Panc1 (cell line): ENCODE data around the gene THAP9. TPM values are rescaled to one million over a fixed set of nuclear protein-coding genes. Genes with fewer than 3 reads are reported as not detected.

ENCODE experiments used
- ATAC-seq: fragments of 200-7000 bp; cut with Tn5 transposase; 2 replicates; pipeline ENCODE4 v1.9.1; 2020; ENCODE audit warnings: mild to moderate bottlenecking, moderate library complexity
- BruUV-seq: library from RNA; stranded (reverse); fragments of 400-500 nt; replicated peaks from 2 replicates; lab custom pipeline; 2021; lab: Mats Ljungman, UMichigan
- CTCF ChIA-PET: fragments of 300-600 bp; sonication (Branson Sonifier 250); formaldehyde crosslinking; loops from one replicate; lab custom pipeline; 2022; ENCODE audit warnings: antibody characterized with exemption; lab: Charles Lee
- POLR2A ChIA-PET: fragments of 300-600 bp; sonication (Branson Sonifier 250); formaldehyde crosslinking; loops from one replicate; lab custom pipeline; 2022; ENCODE audit warnings: antibody characterized with exemption; lab: Charles Lee
- DNase-seq: peaks from one replicate; pipeline ENCODE4 v3.0.0-alpha.2; 2010; ENCODE audit warnings: low read depth, low spot score
- H3K27ac ChIP-seq: 2 replicates; pipeline ENCODE4 v1.5.1; 2011; ENCODE audit warnings: mild to moderate bottlenecking, low read length, inconsistent platforms
- H3K27me3 ChIP-seq: fragments of 200-500 bp; sonication (Bioruptor generic); 2 replicates; pipeline ENCODE4 v1.6.0; 2014; ENCODE audit warnings: low read length, inconsistent platforms; ENCODE audit not compliant: control insufficient read depth, insufficient read depth
- H3K36me3 ChIP-seq: fragments of 200-500 bp; sonication (Bioruptor generic); 2 replicates; pipeline ENCODE4 v1.5.1; 2014; ENCODE audit warnings: inconsistent platforms, mild to moderate bottlenecking, low read length, moderate library complexity; ENCODE audit not compliant: control insufficient read depth, insufficient read depth
- H3K4me1 ChIP-seq: 2 replicates; pipeline ENCODE4 v1.5.1; 2011; ENCODE audit warnings: inconsistent platforms, mild to moderate bottlenecking, low read length, moderate library complexity; ENCODE audit not compliant: control insufficient read depth, insufficient read depth
- H3K4me3 ChIP-seq, 2 experiments: 2 replicates each; pipeline ENCODE4 v1.5.1; 2011 to 2012; ENCODE audit warnings: low read depth in 2 of 2, low read length in 2 of 2, mild to moderate bottlenecking in 2 of 2, inconsistent platforms in 1 of 2, moderate library complexity in 1 of 2
- H3K9me3 ChIP-seq: fragments of 200-500 bp; sonication (Bioruptor generic); 2 replicates; pipeline ENCODE4 v1.5.1; 2014; ENCODE audit warnings: low read depth, mild to moderate bottlenecking, inconsistent platforms, low read length, moderate library complexity; ENCODE audit not compliant: control insufficient read depth, insufficient read depth
- CTCF ChIP-seq: fragments of 450-650 bp; IDR thresholded peaks from 2 replicates; pipeline ENCODE4 v1.5.1; 2017; ENCODE audit warnings: mild to moderate bottlenecking
- POLR2AphosphoS5 ChIP-seq: IDR thresholded peaks from 2 replicates; pipeline ENCODE4 v1.6.1; 2012; ENCODE audit warnings: mild to moderate bottlenecking, low read depth, low read length, moderate library complexity
- REST ChIP-seq, 2 experiments: IDR thresholded peaks; 2 replicates each; pipeline ENCODE4 v1.6.1; 2011 to 2012; ENCODE audit warnings: low read depth in 2 of 2, control low read depth in 1 of 2, low read length in 1 of 2, mild to moderate bottlenecking in 1 of 2, moderate library complexity in 1 of 2; ENCODE audit not compliant: insufficient read depth in 1 of 2
- SIN3A ChIP-seq: IDR thresholded peaks from 2 replicates; pipeline ENCODE4 v1.6.1; 2012; ENCODE audit warnings: low read depth, mild to moderate bottlenecking, low read length, moderate library complexity, borderline replicate concordance; ENCODE audit not compliant: insufficient read depth
- TCF7L2 ChIP-seq: IDR thresholded peaks from 2 replicates; pipeline ENCODE4 v1.6.1; 2011; ENCODE audit warnings: mild to moderate bottlenecking, low read depth, low read length, inconsistent platforms
- in situ Hi-C: cut with HindIII; loops from 2 replicates; pipeline ENCODE4 v1.10.0; 2016; ENCODE audit warnings: low sequenced_read_pairs, low pct_unique_long_range_greater_than_20kb
- intact Hi-C: fragments of 100-400 bp; cut with micrococcal nuclease; formaldehyde crosslinking; loops from one replicate; pipeline ENCODE4 v1.10.0; 2022; ENCODE audit not compliant: unreplicated experiment
- total RNA-seq: library from RNA; stranded (reverse); gene quantifications from one replicate; pipeline ENCODE4 v1.2.1, GENCODE V29; 2021; ENCODE audit not compliant: unreplicated experiment

Gene THAP9
- total RNA-seq, 1 experiment from 2014 or later = 3.0 TPM

GRCh38 chr4:82965763-82966162 lies 65.2 kb downstream of the THAP9 start:
- TF ChIP-seq POLR2AphosphoS5 (no peak), REST (IDR thresholded peaks at IDR 0.05; ENCODE audit: insufficient read depth in 1 of 2, low read depth in 2 of 2, low read length in 1 of 2) (no peak), SIN3A (no peak), TCF7L2 (no peak), CTCF (no peak)
- DNase-seq (no peak), ATAC-seq (no peak)
- H3K9me3 ChIP-seq = no peaks in the 10 kb centered on the region
- H3K36me3 ChIP-seq = peaks cover 3% of the 10 kb centered on the region; the same call in 1 of the 2 replicates
- H3K4me1 ChIP-seq = no peaks in the 10 kb centered on the region
- ChIA-PET POLR2A (no interaction called here), CTCF (interaction anchor here (0.7 kb wide), 1 partner anchor 181 kb away, joined by 6 read pairs; no protein-coding TSS in a partner anchor)
- no peak overlapping the region for H3K27ac ChIP-seq
- no peaks in the 10 kb centered on the region for H3K27me3 ChIP-seq
- in situ Hi-C loops = no loop called here
- intact Hi-C loops = no loop called here
- no peak overlapping the region for H3K4me3 ChIP-seq
- BruUV-seq = no TSS peak

DNA sequence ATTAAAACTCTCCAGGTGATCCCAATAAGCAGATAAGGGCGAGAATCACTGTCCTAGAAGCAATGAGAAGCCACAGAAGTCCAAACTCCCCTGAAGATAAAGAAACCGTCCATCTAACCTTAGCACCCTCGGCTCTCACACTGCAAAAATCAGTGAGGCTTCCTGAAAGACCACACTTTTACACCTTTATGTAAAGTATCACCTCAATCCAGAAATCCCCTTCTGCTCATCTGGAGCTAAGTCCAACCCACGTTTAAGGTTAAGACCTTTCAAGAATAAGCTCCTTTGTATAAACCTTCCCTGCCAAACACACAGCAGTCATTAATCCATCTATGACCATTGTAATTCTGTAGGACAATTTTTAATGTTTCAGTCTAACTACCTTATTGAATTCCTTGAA lies 68.4 kb downstream of the THAP9 start:
- H3K27me3 ChIP-seq = no peaks in the 10 kb centered on the region
- peaks cover 3% of the 10 kb centered on the region; the same call in 1 of the 2 replicates for H3K36me3 ChIP-seq
- no peak overlapping the region for H3K4me3 ChIP-seq
- no peak for TF ChIP-seq CTCF
- no peak for TF ChIP-seq POLR2AphosphoS5
- no peak for TF ChIP-seq TCF7L2
- TF ChIP-seq SIN3A = no peak
- no peak for ATAC-seq
- POLR2A ChIA-PET = no interaction called here
- H3K4me1 ChIP-seq = no peaks in the 10 kb centered on the region
- in situ Hi-C loops = no loop called here
- intact Hi-C loops = no loop called here
- no TSS peak for BruUV-seq
- no peaks in the 10 kb centered on the region for H3K9me3 ChIP-seq
- DNase-seq = no peak
- CTCF ChIA-PET = no interaction called here
- H3K27ac ChIP-seq = no peak overlapping the region
